Colonic mucosa (tissue), 4 donors: ENCODE measurements around the gene NOX3. TPM values are rescaled to one million over a fixed set of nuclear protein-coding genes. Genes with fewer than 3 reads are reported as not detected.
"Not testable (repeated sequence)": the region's sequence is repeated elsewhere in the genome, so short reads cannot be mapped to it uniquely, and the experiment has no call there.

Experiments used
- DNase-seq: peaks from one replicate; pipeline ENCODE4 v3.0.0-alpha.2; 2020
- H3K27ac ChIP-seq: fragments of 200-600 bp; one replicate; pipeline ENCODE4 v1.8.0; 2021
- H3K27me3 ChIP-seq: fragments of 200-600 bp; one replicate; pipeline ENCODE4 v1.8.0; 2021
- H3K36me3 ChIP-seq: fragments of 200-600 bp; one replicate; pipeline ENCODE4 v1.8.0; 2021
- H3K4me1 ChIP-seq: fragments of 200-600 bp; one replicate; pipeline ENCODE4 v1.8.0; 2021; ENCODE audit warnings: mild to moderate bottlenecking
- H3K4me3 ChIP-seq: fragments of 200-600 bp; one replicate; pipeline ENCODE4 v1.8.0; 2021
- H3K9ac ChIP-seq, 2 donors: one replicate each; pipeline ENCODE4 v1.7.0; 2013; ENCODE audit warnings: control low read depth in 2 of 2, low read depth in 2 of 2, low read length in 2 of 2
- H3K9me3 ChIP-seq: fragments of 200-600 bp; one replicate; pipeline ENCODE4 v1.8.0; 2021
- intact Hi-C: fragments of 100-400 bp; cut with DNase I; formaldehyde crosslinking; loops from one replicate; pipeline ENCODE4 v1.14.1; 2022
- total RNA-seq, 2 donors: library from RNA; stranded (reverse); fragmentation: NEBNext Ultra II Directional in 1 of 2; extraction: Animal tissue kit (Norgen Biotek cat#: 25700) in 1 of 2; gene quantifications; one replicate each; pipeline ENCODE4 v1.2.1, GENCODE V29; 2021
- TF ChIP-seq, protein P1 (sequence below): fragments of 200-600 bp; IDR thresholded peaks from one replicate; pipeline ENCODE4 v1.8.0; 2022; ENCODE audit warnings: antibody characterized with exemption, mild to moderate bottlenecking
- donor health status: healthy.
- donor health status: DM: no; HTN: no; CAD: no.
- donor health status: DM: no; HTN: no; CAD: no.

NOX3 gene
- total RNA-seq, 2 donors from 2014 or later, result not detected

- Histone ChIP-seq H3K27ac (no peak overlapping the region), H3K27me3 (no peaks in the 10 kb centered on the region), H3K36me3 (no peaks in the 10 kb centered on the region), H3K4me1 (no peaks in the 10 kb centered on the region), H3K9me3 (no peaks in the 10 kb centered on the region), H3K4me3 (no peak overlapping the region), H3K9ac (no peak overlapping the region)
- TF ChIP-seq, protein P1, sequence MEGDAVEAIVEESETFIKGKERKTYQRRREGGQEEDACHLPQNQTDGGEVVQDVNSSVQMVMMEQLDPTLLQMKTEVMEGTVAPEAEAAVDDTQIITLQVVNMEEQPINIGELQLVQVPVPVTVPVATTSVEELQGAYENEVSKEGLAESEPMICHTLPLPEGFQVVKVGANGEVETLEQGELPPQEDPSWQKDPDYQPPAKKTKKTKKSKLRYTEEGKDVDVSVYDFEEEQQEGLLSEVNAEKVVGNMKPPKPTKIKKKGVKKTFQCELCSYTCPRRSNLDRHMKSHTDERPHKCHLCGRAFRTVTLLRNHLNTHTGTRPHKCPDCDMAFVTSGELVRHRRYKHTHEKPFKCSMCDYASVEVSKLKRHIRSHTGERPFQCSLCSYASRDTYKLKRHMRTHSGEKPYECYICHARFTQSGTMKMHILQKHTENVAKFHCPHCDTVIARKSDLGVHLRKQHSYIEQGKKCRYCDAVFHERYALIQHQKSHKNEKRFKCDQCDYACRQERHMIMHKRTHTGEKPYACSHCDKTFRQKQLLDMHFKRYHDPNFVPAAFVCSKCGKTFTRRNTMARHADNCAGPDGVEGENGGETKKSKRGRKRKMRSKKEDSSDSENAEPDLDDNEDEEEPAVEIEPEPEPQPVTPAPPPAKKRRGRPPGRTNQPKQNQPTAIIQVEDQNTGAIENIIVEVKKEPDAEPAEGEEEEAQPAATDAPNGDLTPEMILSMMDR, result no peak
- intact Hi-C loops, result no loop called here
- no peak for DNase-seq
These were observed 35.8 kb upstream of the NOX3 start for GRCh38 chr6:155491421-155491820.

DNA sequence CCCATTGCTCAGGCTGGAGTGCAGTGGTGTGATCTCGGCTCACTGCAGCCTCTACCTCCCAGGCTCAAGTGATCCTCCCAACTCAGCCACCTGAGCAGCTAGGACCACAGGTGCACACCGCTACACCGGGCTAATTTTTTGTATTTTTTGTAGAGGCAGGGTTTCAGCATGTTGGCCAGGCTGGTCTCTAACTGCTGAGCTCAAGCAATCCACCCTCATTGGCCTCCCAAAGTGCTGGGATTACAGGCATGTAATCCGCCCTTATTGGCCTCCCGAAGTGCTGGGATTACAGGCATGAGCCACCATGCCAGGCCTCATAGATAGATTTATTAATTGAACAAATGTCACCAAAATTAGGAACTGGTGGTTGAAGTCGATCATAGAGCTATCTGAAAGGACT, 32.6 kb upstream of the NOX3 start:
- H3K9me3 ChIP-seq, H3K36me3 ChIP-seq, DNase-seq, H3K4me1 ChIP-seq, H3K27ac ChIP-seq, H3K9ac ChIP-seq, H3K4me3 ChIP-seq, H3K27me3 ChIP-seq, intact Hi-C loops: not testable (repeated sequence)

DNA sequence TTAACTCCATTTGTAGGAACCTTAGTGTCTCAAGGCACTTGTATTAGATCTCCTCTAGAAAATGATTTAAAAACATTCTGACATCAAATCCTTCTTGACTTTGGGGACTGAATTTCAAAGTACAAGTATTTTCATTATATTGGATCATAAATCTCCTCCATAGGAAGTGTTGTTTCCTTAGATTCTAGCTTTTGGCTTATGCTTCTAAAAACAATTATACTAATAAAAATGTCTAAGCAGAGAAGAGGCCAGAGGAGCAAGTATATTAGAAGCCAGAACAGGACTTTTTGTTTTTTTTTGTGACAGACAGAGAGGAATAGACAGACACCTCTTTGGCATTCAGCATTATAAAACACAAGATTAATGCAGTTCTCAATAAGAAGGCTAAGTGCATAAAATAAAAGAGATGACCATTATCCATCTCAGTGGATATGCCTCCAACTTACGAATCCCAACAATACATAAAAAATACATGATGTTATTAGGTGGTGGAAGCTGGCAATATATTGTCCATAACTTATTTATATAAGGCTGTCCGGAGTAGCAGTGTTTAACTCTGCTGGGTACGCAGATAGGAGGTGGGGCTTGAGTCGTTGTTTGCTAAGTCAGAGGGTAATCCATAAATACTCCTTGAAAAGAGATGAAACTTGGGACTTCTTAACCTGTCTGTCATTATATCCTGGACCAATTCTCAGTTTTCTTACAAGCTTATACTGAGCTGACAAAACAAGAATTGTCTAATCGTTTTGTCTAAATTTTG, 31.9 kb upstream of the NOX3 start:
- H3K27ac ChIP-seq, result no peak overlapping the region
- intact Hi-C loops, result no loop called here
- H3K4me3 ChIP-seq, result no peak overlapping the region
- no peaks in the 10 kb centered on the region for H3K36me3 ChIP-seq
- H3K9me3 ChIP-seq, result no peaks in the 10 kb centered on the region
- H3K9ac ChIP-seq, result no peak overlapping the region
- TF ChIP-seq, protein P1, result no peak
- DNase-seq, result no peak
- H3K27me3 ChIP-seq, result no peaks in the 10 kb centered on the region
- no peaks in the 10 kb centered on the region for H3K4me1 ChIP-seq

DNA sequence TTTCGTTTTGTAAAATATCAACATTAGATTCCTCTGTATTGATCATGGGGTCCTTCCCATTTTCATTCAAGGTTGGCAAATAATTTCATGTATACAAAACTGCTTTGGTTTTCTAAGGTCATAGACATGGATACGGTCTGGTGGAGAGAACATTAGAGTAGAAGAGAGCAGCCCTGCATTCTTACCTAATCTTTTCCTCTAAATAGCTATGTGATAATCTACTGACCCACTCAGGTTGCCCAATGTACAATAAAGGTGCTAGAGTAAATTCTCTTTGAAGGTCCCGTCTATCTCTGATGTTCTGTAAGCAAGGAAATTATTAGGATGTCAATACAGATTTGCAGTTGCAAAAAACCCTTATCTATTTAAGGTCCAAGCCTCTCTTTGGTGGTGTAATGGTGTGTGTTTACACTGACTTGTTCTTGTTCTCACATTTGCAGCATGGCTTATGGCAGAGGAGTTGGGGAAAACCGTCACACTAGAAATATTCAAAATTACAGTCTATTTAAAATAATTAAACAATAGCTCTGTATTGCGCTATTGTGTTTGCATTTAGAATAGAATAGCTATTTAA, 31.2 kb upstream of the NOX3 start:
- H3K9me3 ChIP-seq, result no peaks in the 10 kb centered on the region
- H3K4me1 ChIP-seq, result no peaks in the 10 kb centered on the region
- DNase-seq, result no peak
- H3K27me3 ChIP-seq, result no peaks in the 10 kb centered on the region
- intact Hi-C loops, result no loop called here
- H3K27ac ChIP-seq, result no peak overlapping the region
- TF ChIP-seq, protein P1, result no peak
- no peaks in the 10 kb centered on the region for H3K36me3 ChIP-seq
- no peak overlapping the region for H3K4me3 ChIP-seq
- no peak overlapping the region for H3K9ac ChIP-seq

GRCh38 chr6:155485756-155486155, 30.1 kb upstream of the NOX3 start:
- no peak overlapping the region for H3K27ac ChIP-seq
- no peak overlapping the region for H3K9ac ChIP-seq
- no peaks in the 10 kb centered on the region for H3K4me1 ChIP-seq
- TF ChIP-seq, protein P1, result no peak
- intact Hi-C loops, result no loop called here
- DNase-seq, result no peak
- H3K36me3 ChIP-seq, result no peaks in the 10 kb centered on the region
- H3K9me3 ChIP-seq, result no peaks in the 10 kb centered on the region
- H3K4me3 ChIP-seq, result no peak overlapping the region
- H3K27me3 ChIP-seq, result no peaks in the 10 kb centered on the region

- no peaks in the 10 kb centered on the region for H3K27me3 ChIP-seq
- no peaks in the 10 kb centered on the region for H3K36me3 ChIP-seq
- no peak overlapping the region for H3K27ac ChIP-seq
- TF ChIP-seq, protein P1, result no peak
- H3K9ac ChIP-seq, result no peak overlapping the region
- no peak for DNase-seq
- intact Hi-C loops, result no loop called here
- no peaks in the 10 kb centered on the region for H3K9me3 ChIP-seq
- H3K4me3 ChIP-seq, result no peak overlapping the region
- no peaks in the 10 kb centered on the region for H3K4me1 ChIP-seq
These were observed 28.2 kb upstream of the NOX3 start for GRCh38 chr6:155483858-155484257.
